ENCODE results near the gene FLT4.

- TF ChIP-seq, protein P1, sequence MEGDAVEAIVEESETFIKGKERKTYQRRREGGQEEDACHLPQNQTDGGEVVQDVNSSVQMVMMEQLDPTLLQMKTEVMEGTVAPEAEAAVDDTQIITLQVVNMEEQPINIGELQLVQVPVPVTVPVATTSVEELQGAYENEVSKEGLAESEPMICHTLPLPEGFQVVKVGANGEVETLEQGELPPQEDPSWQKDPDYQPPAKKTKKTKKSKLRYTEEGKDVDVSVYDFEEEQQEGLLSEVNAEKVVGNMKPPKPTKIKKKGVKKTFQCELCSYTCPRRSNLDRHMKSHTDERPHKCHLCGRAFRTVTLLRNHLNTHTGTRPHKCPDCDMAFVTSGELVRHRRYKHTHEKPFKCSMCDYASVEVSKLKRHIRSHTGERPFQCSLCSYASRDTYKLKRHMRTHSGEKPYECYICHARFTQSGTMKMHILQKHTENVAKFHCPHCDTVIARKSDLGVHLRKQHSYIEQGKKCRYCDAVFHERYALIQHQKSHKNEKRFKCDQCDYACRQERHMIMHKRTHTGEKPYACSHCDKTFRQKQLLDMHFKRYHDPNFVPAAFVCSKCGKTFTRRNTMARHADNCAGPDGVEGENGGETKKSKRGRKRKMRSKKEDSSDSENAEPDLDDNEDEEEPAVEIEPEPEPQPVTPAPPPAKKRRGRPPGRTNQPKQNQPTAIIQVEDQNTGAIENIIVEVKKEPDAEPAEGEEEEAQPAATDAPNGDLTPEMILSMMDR (IDR thresholded peaks at IDR 0.05), result no peak
- no peak for TF ChIP-seq POLR2A (IDR thresholded peaks at IDR 0.05)
Observed at GRCh38 chr5:180624587-180624986, 24.8 kb downstream of the FLT4 start.
